ENCODE measurements around the gene MYT1. TPM values are rescaled to one million over a fixed set of nuclear protein-coding genes. Genes with fewer than 3 reads are reported as not detected.

The MYT1 gene
- total RNA-seq, 1 donor from 2014 or later = not detected

- no peaks in the 10 kb centered on the region for H3K27me3 ChIP-seq (ENCODE audit: control insufficient read depth, insufficient read depth, low read length)
- no peaks in the 10 kb centered on the region for H3K36me3 ChIP-seq (ENCODE audit: control insufficient read depth, insufficient read depth, low read length)
- no peak overlapping the region for H3K4me3 ChIP-seq (ENCODE audit: low read depth, low read length)
- TF ChIP-seq CTCF (IDR thresholded peaks at IDR 0.05; ENCODE audit: insufficient read depth, low read length, severe bottlenecking) = no peak
- no peak for DNase-seq (ENCODE audit: low read depth)
- FAIRE-seq = no peak
Observed at GRCh38 chr20:64196847-64197306, 32.6 kb downstream of the MYT1 start.

DNA sequence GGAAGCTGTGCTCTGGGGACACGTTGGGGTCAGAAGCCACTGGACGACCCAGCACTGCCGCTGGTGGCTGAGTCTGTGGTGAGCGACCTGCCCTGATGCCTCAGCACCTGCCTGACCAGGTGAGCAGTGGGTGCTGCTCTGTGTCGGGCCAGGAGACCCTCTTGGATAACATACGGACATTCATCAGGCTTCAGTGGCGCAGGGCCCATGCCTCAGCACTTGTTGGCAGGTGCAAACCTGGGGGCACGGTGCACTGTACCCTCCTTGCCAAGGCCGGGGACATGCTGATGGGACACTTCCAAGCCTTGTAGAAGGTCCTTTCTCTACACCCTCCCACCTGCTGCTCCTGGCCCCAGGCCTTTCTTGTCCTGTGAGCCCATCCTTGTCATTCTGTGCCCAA, 34.1 kb downstream of the MYT1 start:
- Histone ChIP-seq H3K27me3 (ENCODE audit: control insufficient read depth, insufficient read depth, low read length) (peaks cover 2% of the 10 kb centered on the region), H3K4me3 (ENCODE audit: low read depth, low read length) (no peak overlapping the region), H3K36me3 (ENCODE audit: control insufficient read depth, insufficient read depth, low read length) (no peaks in the 10 kb centered on the region)
- TF ChIP-seq CTCF (IDR thresholded peaks at IDR 0.05; ENCODE audit: insufficient read depth, low read length, severe bottlenecking) = no peak
- DNase-seq (ENCODE audit: low read depth) (no peak), FAIRE-seq (no peak)

DNA sequence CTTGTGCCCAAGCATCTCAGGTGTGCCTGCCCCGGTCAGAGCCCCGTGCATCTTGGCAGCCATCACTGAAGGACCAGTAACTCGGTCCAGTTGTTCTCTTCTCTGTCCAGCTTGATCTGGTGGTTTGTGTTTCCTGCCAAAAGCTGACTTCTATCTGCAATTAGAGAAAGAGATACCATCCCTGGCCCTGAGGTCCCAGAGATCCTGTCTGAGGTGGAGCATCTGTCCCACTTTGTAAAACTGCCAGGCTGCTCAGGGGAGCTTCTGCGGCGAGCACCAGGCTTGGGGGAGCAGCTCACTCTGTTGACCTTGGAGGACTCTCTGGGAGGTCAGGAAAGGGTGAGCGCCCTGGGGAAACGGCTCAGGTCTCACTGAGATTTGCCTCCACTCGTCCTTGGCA, 35.1 kb downstream of the MYT1 start:
- no peak for TF ChIP-seq CTCF (IDR thresholded peaks at IDR 0.05; ENCODE audit: insufficient read depth, low read length, severe bottlenecking)
- DNase-seq (ENCODE audit: low read depth) (no peak), FAIRE-seq (no peak)
- no peaks in the 10 kb centered on the region for H3K36me3 ChIP-seq (ENCODE audit: control insufficient read depth, insufficient read depth, low read length)
- peaks cover 2% of the 10 kb centered on the region for H3K27me3 ChIP-seq (ENCODE audit: control insufficient read depth, insufficient read depth, low read length)
- H3K4me3 ChIP-seq (ENCODE audit: low read depth, low read length) = no peak overlapping the region

- TF ChIP-seq CTCF (IDR thresholded peaks at IDR 0.05; ENCODE audit: insufficient read depth, low read length, severe bottlenecking) = no peak
- no peak for FAIRE-seq
- Histone ChIP-seq H3K27me3 (ENCODE audit: control insufficient read depth, insufficient read depth, low read length) (peaks cover 2% of the 10 kb centered on the region), H3K4me3 (ENCODE audit: low read depth, low read length) (no peak overlapping the region), H3K36me3 (ENCODE audit: control insufficient read depth, insufficient read depth, low read length) (no peaks in the 10 kb centered on the region)
- no peak for DNase-seq (ENCODE audit: low read depth)
Observed at GRCh38 chr20:64200740-64201139, 36.5 kb downstream of the MYT1 start.

- FAIRE-seq = no peak
- Histone ChIP-seq H3K36me3 (ENCODE audit: control insufficient read depth, insufficient read depth, low read length) (no peaks in the 10 kb centered on the region), H3K4me3 (ENCODE audit: low read depth, low read length) (no peak overlapping the region), H3K27me3 (ENCODE audit: control insufficient read depth, insufficient read depth, low read length) (peaks cover 2% of the 10 kb centered on the region)
- no peak for TF ChIP-seq CTCF (IDR thresholded peaks at IDR 0.05; ENCODE audit: insufficient read depth, low read length, severe bottlenecking)
- no peak for DNase-seq (ENCODE audit: low read depth)
Observed at GRCh38 chr20:64201653-64202052, 37.4 kb downstream of the MYT1 start.

- no peak overlapping the region for H3K4me3 ChIP-seq (ENCODE audit: low read depth, low read length)
- no peak for FAIRE-seq
- no peaks in the 10 kb centered on the region for H3K36me3 ChIP-seq (ENCODE audit: control insufficient read depth, insufficient read depth, low read length)
- peaks cover 2% of the 10 kb centered on the region for H3K27me3 ChIP-seq (ENCODE audit: control insufficient read depth, insufficient read depth, low read length)
- DNase-seq (ENCODE audit: low read depth) = no peak
- TF ChIP-seq CTCF (IDR thresholded peaks at IDR 0.05; ENCODE audit: insufficient read depth, low read length, severe bottlenecking) = no peak
Observed at GRCh38 chr20:64203037-64203777, 39.0 kb downstream of the MYT1 start.
